SIG-M5 treated with dmso at 0.1 percent for 504 hours (cell line): ENCODE results near the gene SAP30BP.

Experiments used
- DNase-seq: peaks from one replicate; lab custom pipeline; 2025; ENCODE audit not compliant: unreplicated experiment; lab: John Stamatoyannopoulos, UW

Gene SAP30BP

GRCh38 chr17:75712446-75712845, 45.3 kb downstream of the SAP30BP start:
- DNase-seq, result peak; percentile 49

- no peak for DNase-seq
Observed at GRCh38 chr17:75719732-75720131, 52.6 kb downstream of the SAP30BP start.

DNA sequence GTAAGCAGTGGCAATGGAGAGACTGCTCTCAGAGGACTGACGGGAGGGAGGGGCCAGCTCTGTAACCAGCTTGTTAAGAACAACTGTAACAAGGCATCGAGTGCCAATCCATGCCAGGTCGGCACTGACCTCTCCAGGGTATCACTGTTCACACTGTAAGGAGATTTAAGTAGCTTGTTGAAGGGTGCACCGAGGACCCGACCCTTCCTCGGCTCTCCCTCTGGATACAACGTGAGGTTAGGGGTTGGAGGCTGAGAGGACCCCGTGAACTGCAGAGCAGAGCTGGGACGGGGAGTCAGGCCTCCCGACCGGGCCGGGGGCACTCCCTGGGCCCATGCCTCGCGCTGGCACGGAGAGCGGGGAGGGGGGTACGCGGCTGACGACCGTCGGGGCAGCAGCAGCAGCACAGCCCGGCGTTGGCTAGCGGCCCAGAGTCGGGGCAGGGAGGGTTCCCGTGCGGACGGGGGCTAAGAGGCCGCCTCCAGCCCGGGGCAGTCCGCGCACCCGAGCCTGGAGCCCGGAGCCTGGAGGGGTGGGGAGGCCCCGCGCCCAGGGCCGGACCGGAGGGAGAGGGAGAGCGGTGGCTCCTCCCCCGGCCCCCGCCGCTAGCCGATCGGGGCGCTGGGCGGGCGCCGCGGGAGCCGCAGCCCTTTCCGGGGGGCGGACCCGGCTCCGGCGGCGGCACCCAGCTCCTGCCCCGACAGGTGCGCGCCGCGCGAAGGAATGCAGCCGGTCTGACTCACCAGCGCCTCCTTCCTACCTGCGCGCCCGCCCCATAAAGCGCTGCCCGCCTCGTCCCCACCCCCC, 53.7 kb downstream of the SAP30BP start, which contains the start of gene ITGB4:
Gene ITGB4 (plus strand): TSS at position 804 of the 807 bp plus-strand sequence. CDS start 3,245 bp downstream, outside the sequence.
- DNase-seq, result peak; percentile 76

- DNase-seq, result no peak
Observed at GRCh38 chr17:75721463-75722011, 54.4 kb downstream of the SAP30BP start.

DNA sequence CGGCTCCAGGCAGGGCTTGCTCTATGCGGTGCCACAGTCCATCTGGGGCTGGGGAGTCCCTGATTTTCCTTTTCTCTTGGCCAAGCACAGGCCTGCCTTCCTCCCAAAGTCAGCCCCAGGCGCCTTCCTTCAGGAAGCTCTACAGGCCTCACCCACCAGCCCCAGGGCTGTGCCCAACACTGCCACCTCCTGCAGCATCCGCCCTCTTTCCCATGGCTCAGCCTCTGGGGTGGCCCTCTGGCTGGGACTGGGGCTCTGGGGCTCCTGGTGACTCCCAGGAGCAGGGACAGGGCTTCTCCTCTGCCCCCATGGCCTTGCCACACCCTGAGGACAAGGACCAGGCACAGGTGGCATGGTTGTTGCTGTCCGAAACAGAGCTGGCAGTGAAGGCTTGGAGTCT, 54.9 kb downstream of the SAP30BP start:
- no peak for DNase-seq

GRCh38 chr17:75722542-75723095, 55.5 kb downstream of the SAP30BP start:
- no peak for DNase-seq

- peak; percentile 80 for DNase-seq
Observed at GRCh38 chr17:75723171-75723930, 56.2 kb downstream of the SAP30BP start.

GRCh38 chr17:75724016-75725003, 57.2 kb downstream of the SAP30BP start:
- DNase-seq, result no peak

GRCh38 chr17:75725504-75725903, 58.4 kb downstream of the SAP30BP start:
- DNase-seq, result no peak

- DNase-seq, result no peak
Observed at GRCh38 chr17:75727391-75727790, 60.3 kb downstream of the SAP30BP start.

DNA sequence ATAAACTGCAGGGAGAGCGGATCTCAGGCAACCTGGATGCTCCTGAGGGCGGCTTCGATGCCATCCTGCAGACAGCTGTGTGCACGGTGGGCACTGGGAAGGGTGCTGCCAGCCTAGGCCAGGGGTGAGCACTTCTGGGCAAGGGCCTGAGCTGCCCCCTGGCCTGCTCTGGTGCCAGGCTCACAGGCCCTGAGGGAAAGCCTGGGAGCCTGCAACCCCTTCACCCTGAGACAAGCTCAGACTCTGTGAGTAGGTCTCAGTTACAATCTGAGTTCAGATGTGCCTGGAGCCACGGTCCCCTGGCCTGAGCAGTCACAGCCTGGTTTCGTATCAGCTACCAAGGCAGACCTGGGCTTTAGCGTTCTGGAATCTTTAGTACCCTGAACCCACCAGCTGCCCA, 62.2 kb downstream of the SAP30BP start:
- DNase-seq, result no peak

DNA sequence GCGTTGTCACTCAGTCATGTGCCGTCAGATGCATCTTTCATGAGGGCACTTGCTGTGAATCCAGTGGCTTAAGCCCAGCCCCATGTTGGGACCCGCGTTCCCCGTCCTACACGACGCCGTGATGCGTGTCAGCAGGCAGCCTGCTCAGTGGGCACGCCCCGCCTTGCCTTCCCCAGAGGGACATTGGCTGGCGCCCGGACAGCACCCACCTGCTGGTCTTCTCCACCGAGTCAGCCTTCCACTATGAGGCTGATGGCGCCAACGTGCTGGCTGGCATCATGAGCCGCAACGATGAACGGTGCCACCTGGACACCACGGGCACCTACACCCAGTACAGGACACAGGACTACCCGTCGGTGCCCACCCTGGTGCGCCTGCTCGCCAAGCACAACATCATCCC, 62.9 kb downstream of the SAP30BP start:
- no peak for DNase-seq

GRCh38 chr17:75731086-75731715, 64.1 kb downstream of the SAP30BP start:
- DNase-seq, result no peak

DNA sequence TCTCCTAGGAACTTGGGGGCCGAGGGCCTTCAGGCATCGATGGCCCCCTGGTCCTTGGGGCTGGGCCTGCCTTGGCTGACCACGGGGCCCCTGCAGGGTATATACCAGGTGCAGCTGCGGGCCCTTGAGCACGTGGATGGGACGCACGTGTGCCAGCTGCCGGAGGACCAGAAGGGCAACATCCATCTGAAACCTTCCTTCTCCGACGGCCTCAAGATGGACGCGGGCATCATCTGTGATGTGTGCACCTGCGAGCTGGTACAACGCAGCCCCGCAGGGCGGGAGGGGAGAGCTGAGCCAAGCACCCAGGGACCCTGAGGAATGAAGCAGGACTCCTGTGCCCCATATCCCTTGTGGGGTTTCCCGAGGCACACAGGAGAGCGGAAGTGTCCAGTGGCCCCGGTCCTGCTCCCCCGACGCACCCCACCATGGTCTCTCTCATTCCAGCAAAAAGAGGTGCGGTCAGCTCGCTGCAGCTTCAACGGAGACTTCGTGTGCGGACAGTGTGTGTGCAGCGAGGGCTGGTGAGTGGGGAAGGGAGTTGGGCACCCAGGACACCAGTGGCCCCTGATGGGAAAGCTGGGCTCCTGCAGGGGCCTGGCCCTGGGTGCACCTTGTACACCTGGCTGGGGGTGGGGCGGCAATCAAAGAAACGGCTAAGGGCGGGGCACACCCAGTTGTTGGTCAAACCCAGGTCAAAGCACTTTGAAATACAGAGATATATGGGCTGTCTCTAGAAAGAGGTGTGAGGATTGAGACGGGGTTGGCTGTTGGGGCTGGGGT, 64.8 kb downstream of the SAP30BP start:
- no peak for DNase-seq

DNA sequence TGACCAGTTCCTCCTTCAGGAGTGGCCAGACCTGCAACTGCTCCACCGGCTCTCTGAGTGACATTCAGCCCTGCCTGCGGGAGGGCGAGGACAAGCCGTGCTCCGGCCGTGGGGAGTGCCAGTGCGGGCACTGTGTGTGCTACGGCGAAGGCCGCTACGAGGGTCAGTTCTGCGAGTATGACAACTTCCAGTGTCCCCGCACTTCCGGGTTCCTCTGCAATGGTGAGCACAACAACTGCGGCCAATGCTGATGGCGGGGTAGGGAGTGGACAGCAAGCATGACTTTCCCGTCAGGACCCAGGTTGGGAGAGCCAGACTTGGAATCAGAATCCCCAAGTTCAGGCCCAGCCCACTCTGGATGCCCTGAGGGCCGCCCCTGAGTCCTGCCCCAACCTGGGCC, 66.3 kb downstream of the SAP30BP start:
- no peak for DNase-seq

- DNase-seq, result no peak
Observed at GRCh38 chr17:75734674-75735294, 67.6 kb downstream of the SAP30BP start.

- DNase-seq, result no peak
Observed at GRCh38 chr17:75736173-75736835, 69.2 kb downstream of the SAP30BP start.
